Left ventricle myocardium inferior (tissue), 1 donor: ENCODE data around the gene ZDHHC22. TPM values are rescaled to one million over a fixed set of nuclear protein-coding genes. Genes with fewer than 3 reads are reported as not detected.

Experiments
- DNase-seq: peaks from one replicate; pipeline ENCODE4 v3.0.0-alpha.2; 2020
- H3K27ac ChIP-seq: fragments of 200-600 bp; replicated peaks from 2 replicates; pipeline ENCODE4 v1.8.0; 2021
- H3K27me3 ChIP-seq: fragments of 200-600 bp; 2 replicates; pipeline ENCODE4 v1.8.0; 2021; ENCODE audit warnings: low read depth
- H3K36me3 ChIP-seq: fragments of 200-600 bp; 2 replicates; pipeline ENCODE4 v1.8.0; 2021
- H3K4me1 ChIP-seq: fragments of 200-600 bp; 2 replicates; pipeline ENCODE4 v1.8.0; 2021
- H3K4me3 ChIP-seq: fragments of 200-600 bp; 2 replicates; pipeline ENCODE4 v1.8.0; 2021; ENCODE audit warnings: mild to moderate bottlenecking, moderate library complexity
- H3K9me3 ChIP-seq: fragments of 200-600 bp; replicated peaks from 2 replicates; pipeline ENCODE4 v1.8.0; 2021
- intact Hi-C: fragments of 100-400 bp; cut with micrococcal nuclease; formaldehyde crosslinking; loops from one replicate; pipeline ENCODE4 v1.11.0; 2022
- total RNA-seq: library from RNA; stranded (reverse); fragmentation: NEBNext Ultra II Directional; extraction: Animal tissue kit (Norgen Biotek cat#: 25700); gene quantifications from one replicate; pipeline ENCODE4 v1.2.1, GENCODE V29; 2021
- TF ChIP-seq, protein P1 (sequence below): fragments of 200-600 bp; IDR thresholded peaks from 2 replicates; pipeline ENCODE4 v1.8.0; 2021; ENCODE audit warnings: antibody characterized with exemption, mild to moderate bottlenecking, borderline replicate concordance
- donor health status: DM: no; HTN: yes; CAD: no; lungs with severe emphysema.

ZDHHC22 gene
- total RNA-seq, 1 donor from 2014 or later = not detected

DNA sequence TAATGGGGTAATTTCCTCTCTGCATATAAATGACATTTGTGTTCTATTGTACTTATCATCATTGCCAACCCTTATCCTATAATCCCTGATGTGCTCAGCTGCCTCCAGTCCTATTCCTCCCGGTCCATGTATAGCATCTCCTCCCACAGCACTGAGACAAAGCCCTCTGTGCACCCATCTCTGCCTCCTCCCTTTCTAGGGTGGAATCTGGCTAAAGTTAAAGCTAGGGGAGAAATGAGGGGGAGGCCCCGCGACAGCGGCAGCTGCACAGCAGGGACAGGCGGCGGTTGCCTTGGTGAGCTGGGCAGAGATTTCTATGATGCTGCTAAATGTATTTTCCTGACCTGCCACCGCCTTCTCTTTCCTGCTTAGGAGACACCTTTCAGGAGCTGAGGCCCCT is 12.8 kb upstream of the ZDHHC22 start:
- TF ChIP-seq, protein P1, sequence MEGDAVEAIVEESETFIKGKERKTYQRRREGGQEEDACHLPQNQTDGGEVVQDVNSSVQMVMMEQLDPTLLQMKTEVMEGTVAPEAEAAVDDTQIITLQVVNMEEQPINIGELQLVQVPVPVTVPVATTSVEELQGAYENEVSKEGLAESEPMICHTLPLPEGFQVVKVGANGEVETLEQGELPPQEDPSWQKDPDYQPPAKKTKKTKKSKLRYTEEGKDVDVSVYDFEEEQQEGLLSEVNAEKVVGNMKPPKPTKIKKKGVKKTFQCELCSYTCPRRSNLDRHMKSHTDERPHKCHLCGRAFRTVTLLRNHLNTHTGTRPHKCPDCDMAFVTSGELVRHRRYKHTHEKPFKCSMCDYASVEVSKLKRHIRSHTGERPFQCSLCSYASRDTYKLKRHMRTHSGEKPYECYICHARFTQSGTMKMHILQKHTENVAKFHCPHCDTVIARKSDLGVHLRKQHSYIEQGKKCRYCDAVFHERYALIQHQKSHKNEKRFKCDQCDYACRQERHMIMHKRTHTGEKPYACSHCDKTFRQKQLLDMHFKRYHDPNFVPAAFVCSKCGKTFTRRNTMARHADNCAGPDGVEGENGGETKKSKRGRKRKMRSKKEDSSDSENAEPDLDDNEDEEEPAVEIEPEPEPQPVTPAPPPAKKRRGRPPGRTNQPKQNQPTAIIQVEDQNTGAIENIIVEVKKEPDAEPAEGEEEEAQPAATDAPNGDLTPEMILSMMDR = no peak
- peaks cover 70% of the 10 kb centered on the region for H3K27me3 ChIP-seq
- no peaks in the 10 kb centered on the region for H3K36me3 ChIP-seq
- DNase-seq = no peak
- intact Hi-C loops = no loop called here
- no peaks in the 10 kb centered on the region for H3K9me3 ChIP-seq
- peaks cover 18% of the 10 kb centered on the region for H3K4me1 ChIP-seq
- no peak overlapping the region for H3K27ac ChIP-seq
- H3K4me3 ChIP-seq = no peak overlapping the region

DNA sequence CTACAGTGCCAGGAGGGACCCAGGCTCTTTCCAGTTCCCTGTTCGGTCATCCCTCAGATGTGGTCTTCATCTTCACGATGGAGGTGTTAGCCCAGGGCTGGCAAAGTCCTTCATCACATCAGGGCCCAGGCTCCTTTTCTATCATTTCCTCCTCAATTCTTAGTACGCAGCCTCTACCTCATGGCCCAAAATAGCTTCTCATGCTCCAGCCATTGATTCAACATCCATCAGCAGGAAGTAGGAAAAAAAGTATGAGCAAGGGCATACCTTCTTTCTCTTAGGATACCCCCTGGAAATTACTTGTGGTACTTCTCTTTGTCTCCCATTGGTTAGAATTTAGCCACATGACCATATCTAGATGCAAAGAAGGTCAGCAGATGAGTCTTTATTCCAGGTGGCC is 12.2 kb upstream of the ZDHHC22 start:
- Histone ChIP-seq H3K27ac (no peak overlapping the region), H3K4me3 (no peak overlapping the region), H3K36me3 (no peaks in the 10 kb centered on the region), H3K9me3 (no peaks in the 10 kb centered on the region), H3K4me1 (peaks cover 18% of the 10 kb centered on the region), H3K27me3 (peaks cover 67% of the 10 kb centered on the region)
- intact Hi-C loops = no loop called here
- DNase-seq = no peak
- TF ChIP-seq, protein P1 = no peak

DNA sequence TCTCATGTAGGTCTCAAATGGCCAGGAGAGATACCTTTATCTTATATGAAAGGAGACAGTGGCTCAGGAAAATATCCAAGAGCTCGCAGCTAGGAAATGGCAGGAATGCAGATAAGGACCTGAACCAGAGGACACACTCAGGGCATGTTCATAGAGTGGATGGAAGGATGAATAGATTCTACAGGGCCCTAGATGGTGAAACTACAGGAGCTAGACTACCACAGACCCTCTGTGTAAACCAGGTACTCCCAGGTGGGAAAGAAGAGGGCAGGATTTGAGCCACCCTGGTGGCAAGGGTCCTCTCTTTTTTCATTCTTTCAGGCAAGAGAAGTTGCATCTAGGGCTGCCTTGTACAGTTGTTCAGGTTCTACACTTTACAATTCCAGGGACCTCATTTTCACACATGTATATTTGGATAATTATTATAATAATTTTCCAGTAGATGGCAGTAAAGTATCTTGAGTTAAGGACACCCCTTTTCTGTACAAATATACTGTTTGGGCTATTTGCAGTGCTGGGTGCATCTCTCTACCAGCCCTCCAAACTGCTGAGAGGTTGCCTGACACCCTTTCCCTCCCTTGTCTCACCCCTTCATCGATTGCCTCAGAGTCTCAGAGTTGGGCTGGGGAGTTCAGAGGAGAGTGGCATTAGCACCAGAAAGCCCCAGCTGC is 10.5 kb upstream of the ZDHHC22 start:
- H3K4me1 ChIP-seq = peaks cover 9% of the 10 kb centered on the region
- TF ChIP-seq, protein P1 = peak; percentile 30
- DNase-seq = no peak
- peaks cover 57% of the 10 kb centered on the region for H3K27me3 ChIP-seq
- no peak overlapping the region for H3K4me3 ChIP-seq
- no peak overlapping the region for H3K27ac ChIP-seq
- no peaks in the 10 kb centered on the region for H3K36me3 ChIP-seq
- no peaks in the 10 kb centered on the region for H3K9me3 ChIP-seq
- intact Hi-C loops = no loop called here

DNA sequence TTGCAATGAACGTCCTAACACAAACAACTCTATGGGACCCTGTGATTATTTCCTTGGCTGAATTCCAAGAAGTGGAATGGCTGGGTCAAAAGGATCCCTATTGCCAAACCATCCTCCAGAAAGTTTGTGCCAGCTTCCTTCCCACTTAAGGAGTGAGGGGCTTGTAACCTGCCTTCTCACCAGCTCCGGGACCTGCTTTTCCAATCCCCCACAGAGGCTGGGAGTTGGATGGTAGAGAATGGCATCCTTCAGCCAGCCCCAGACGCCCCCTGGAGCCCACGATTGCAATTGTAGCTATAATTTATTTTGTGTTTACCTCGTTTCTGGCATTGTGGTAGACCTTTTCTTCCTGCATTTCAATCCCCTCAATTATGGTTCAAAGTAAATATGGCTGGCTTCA is 9.7 kb upstream of the ZDHHC22 start:
- Histone ChIP-seq H3K36me3 (no peaks in the 10 kb centered on the region), H3K27me3 (peaks cover 57% of the 10 kb centered on the region), H3K9me3 (no peaks in the 10 kb centered on the region), H3K4me3 (no peak overlapping the region), H3K4me1 (peaks cover 9% of the 10 kb centered on the region), H3K27ac (no peak overlapping the region)
- no peak for DNase-seq
- TF ChIP-seq, protein P1 = peak; percentile 42
- intact Hi-C loops = no loop called here

DNA sequence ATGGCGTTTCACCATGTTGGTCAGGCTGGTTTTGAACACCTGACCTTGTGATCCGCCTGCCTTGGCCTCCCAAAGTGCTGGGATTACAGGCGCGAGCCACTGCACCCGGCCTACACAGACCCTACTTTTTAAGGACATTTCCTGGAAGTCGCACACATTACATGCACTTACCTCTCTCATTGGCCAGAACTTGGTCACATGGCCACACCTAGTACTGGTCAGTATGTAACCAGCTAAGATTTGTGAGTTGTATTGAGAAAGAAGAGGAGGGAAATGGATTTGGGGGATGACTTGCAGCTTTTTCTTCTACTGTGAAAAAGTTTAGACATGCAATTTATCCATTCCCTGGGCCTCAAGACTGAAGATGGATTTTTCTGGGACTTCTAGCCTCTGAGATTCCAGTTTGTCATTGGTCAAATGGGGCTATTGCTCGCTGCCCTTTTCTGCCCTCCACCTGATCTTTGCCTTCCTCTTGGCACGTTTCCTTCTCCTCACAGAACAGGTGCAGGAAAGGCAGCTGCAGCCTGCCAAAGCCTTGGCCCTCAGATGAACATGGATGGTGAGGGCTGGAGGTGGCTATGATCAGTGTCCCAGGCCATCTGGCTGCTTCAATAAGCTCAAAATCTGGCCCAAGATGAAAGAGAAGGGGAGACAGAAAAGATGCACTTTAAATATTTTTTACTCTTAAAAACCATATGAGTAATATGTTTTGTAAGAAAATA is 7.1 kb upstream of the ZDHHC22 start:
- Histone ChIP-seq H3K4me3 (no peak overlapping the region), H3K4me1 (no peaks in the 10 kb centered on the region), H3K27ac (no peak overlapping the region), H3K27me3 (peaks cover 58% of the 10 kb centered on the region), H3K36me3 (no peaks in the 10 kb centered on the region), H3K9me3 (no peaks in the 10 kb centered on the region)
- DNase-seq = no peak
- TF ChIP-seq, protein P1 = no peak
- intact Hi-C loops = no loop called here
